Measurements from ENCODE around the gene SMARCAL1.

GRCh38 chr2:216387262-216387661 is 25.0 kb upstream of the SMARCAL1 start:
- TF ChIP-seq EP300 (IDR thresholded peaks at IDR 0.05; ENCODE audit: borderline replicate concordance in 1 of 2, low read depth in 1 of 2, low read length in 1 of 2) (no peak), YY1 (IDR thresholded peaks at IDR 0.05; ENCODE audit: low read depth) (no peak), POLR2AphosphoS5 (IDR thresholded peaks at IDR 0.05; ENCODE audit: low read depth, low read length) (no peak), SMC3 (IDR thresholded peaks at IDR 0.05; ENCODE audit: low read depth, low read length) (no peak), REST (IDR thresholded peaks at IDR 0.05; ENCODE audit: low read depth, low read length) (no peak)

All from SK-N-SH (cell line).